BLaER1 (cell line): Measurements from ENCODE around the gene UNC13C.

Source experiments
- H3K27ac ChIP-seq: shearing (Covaris generic); formaldehyde crosslinking; 2 replicates; pipeline ENCODE4 v1.8.1; 2022
- H3K27me3 ChIP-seq: shearing (Covaris generic); formaldehyde crosslinking; 2 replicates; pipeline ENCODE4 v1.8.1; 2022
- H3K36me3 ChIP-seq: shearing (Covaris generic); formaldehyde crosslinking; 2 replicates; pipeline ENCODE4 v1.8.1; 2022
- H3K4me1 ChIP-seq: shearing (Covaris generic); formaldehyde crosslinking; 2 replicates; pipeline ENCODE4 v1.8.1; 2022
- H3K4me2 ChIP-seq: shearing (Covaris generic); formaldehyde crosslinking; 2 replicates; pipeline ENCODE4 v1.8.1; 2022
- H3K4me3 ChIP-seq: shearing (Covaris generic); formaldehyde crosslinking; 2 replicates; pipeline ENCODE4 v1.8.1; 2022
- H3K9ac ChIP-seq: shearing (Covaris generic); formaldehyde crosslinking; 2 replicates; pipeline ENCODE4 v1.8.1; 2022
- H3K9me3 ChIP-seq: shearing (Covaris generic); formaldehyde crosslinking; 2 replicates; pipeline ENCODE4 v1.8.1; 2022
- H4K20me1 ChIP-seq: shearing (Covaris generic); formaldehyde crosslinking; 2 replicates; pipeline ENCODE4 v1.8.1; 2022
- Cebpa-rat ChIP-seq: shearing (Covaris generic); IDR thresholded peaks from 2 replicates; pipeline ENCODE4 v1.8.1; 2022

Gene UNC13C

DNA sequence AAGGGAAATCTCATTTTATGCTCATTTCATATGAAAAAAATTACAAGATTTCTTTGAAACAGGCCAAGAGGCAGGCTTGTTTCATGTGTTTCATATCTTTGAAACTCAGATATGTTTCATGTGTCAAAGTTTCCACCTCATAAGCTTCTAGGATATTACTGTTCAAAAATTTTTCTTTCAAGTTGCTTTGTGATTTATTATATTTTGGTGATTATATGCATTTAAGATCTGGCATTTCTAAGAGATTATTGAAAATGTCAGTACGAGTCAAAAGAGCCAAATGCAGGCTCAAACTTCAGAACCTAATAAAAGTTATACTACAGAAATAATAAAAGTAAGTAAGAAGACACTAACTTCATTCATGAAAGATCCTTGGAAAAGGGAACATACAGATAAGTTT, 590.1 kb downstream of the UNC13C start:
- TF ChIP-seq Cebpa-rat = no peak
- H3K9me3 ChIP-seq = no peaks in the 10 kb centered on the region
- H3K4me3 ChIP-seq = no peak overlapping the region

DNA sequence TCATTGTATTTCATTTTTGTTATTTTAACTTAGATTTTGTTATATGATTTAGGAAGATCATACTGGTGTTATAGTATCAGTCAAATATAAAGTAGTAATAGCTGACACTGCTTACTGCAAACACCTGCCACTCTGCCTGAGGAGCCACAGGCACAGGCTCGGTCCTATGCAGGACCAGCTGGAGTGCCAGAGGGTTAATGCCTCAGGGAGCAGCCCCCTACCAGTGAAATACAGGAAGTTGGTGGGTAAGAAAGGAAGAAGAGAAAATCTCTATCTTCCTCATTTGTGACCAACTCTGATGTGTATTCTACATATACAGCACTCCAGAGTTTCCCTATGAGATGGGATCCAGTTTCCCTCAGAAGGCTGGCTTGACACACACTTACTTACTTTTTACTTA, 593.3 kb downstream of the UNC13C start:
- Histone ChIP-seq H3K4me2 (no peak overlapping the region), H3K36me3 (no peaks in the 10 kb centered on the region), H3K9me3 (no peaks in the 10 kb centered on the region), H4K20me1 (no peaks in the 10 kb centered on the region), H3K9ac (no peak overlapping the region), H3K4me3 (no peak overlapping the region), H3K27me3 (no peaks in the 10 kb centered on the region), H3K27ac (no peak overlapping the region), H3K4me1 (peaks cover 7% of the 10 kb centered on the region; the same call in 1 of the 2 replicates)
- TF ChIP-seq Cebpa-rat = no peak

More for the DNA sequence above, 590.1 kb downstream of the UNC13C start:
- Histone ChIP-seq H3K9ac (no peak overlapping the region), H3K27me3 (no peaks in the 10 kb centered on the region), H3K4me1 (peaks cover 7% of the 10 kb centered on the region; the same call in 1 of the 2 replicates), H3K4me2 (no peak overlapping the region), H3K27ac (no peak overlapping the region), H4K20me1 (no peaks in the 10 kb centered on the region), H3K36me3 (no peaks in the 10 kb centered on the region)

DNA sequence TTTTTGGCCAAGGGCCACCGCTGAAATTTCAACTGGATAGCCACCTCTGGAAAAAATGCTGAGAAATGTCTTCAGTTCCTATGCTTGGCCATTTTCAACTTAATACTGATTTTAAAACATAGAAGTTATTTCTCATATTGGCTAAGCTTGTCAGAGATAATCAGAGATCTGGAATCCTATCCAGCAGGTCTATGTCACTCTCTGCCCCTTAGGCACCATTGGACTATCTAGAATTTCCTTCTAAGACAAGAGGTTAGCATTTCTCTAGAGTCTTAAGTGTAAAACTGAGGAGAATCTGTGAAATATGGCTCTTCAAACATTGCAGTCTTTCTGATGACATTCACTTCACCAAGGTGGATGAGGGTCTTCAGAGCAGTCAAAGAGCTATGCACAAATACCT, 597.3 kb downstream of the UNC13C start:
- Histone ChIP-seq H3K4me2 (no peak overlapping the region), H3K9me3 (no peaks in the 10 kb centered on the region), H3K4me1 (peaks cover 7% of the 10 kb centered on the region; the same call in 1 of the 2 replicates), H3K9ac (no peak overlapping the region), H4K20me1 (no peaks in the 10 kb centered on the region), H3K4me3 (no peak overlapping the region), H3K27me3 (no peaks in the 10 kb centered on the region), H3K36me3 (no peaks in the 10 kb centered on the region), H3K27ac (no peak overlapping the region)
- TF ChIP-seq Cebpa-rat = no peak

DNA sequence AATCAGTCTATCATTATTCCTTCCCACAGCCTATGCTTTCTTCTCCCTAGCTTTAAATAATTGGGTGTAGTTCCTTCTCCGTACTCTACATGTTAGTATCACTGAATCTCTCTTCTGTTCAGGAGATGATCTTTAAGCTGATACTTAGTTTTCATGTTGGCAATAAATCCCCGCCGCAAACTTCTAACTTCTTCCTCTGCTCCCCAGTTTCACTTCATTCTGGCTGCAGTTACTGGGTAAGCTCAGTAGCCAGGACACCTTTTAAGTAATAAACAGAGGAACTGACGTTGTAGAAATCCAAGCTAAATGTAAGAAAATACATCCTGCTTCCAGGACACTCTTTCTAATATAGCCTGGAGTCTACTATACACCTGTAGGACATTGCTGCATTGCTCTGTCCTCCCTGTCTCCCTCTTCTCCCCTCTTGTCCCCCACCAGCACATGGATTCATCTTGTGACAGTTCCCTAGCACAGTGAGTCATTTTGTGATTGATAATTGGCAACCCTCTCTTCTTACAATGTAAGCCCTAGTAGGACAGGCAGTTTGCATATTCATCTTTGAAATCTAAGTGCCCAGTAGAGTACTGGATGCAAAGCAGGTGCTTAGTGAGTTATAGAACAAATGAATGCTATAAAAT, 598.2 kb downstream of the UNC13C start:
- H4K20me1 ChIP-seq = no peaks in the 10 kb centered on the region
- H3K4me1 ChIP-seq = peaks cover 6% of the 10 kb centered on the region; the same call in 1 of the 2 replicates
- no peak overlapping the region for H3K4me3 ChIP-seq
- H3K27ac ChIP-seq = no peak overlapping the region
- H3K36me3 ChIP-seq = no peaks in the 10 kb centered on the region
- TF ChIP-seq Cebpa-rat = no peak
- no peak overlapping the region for H3K4me2 ChIP-seq
- H3K9ac ChIP-seq = no peak overlapping the region
- H3K27me3 ChIP-seq = no peaks in the 10 kb centered on the region
- H3K9me3 ChIP-seq = no peaks in the 10 kb centered on the region

DNA sequence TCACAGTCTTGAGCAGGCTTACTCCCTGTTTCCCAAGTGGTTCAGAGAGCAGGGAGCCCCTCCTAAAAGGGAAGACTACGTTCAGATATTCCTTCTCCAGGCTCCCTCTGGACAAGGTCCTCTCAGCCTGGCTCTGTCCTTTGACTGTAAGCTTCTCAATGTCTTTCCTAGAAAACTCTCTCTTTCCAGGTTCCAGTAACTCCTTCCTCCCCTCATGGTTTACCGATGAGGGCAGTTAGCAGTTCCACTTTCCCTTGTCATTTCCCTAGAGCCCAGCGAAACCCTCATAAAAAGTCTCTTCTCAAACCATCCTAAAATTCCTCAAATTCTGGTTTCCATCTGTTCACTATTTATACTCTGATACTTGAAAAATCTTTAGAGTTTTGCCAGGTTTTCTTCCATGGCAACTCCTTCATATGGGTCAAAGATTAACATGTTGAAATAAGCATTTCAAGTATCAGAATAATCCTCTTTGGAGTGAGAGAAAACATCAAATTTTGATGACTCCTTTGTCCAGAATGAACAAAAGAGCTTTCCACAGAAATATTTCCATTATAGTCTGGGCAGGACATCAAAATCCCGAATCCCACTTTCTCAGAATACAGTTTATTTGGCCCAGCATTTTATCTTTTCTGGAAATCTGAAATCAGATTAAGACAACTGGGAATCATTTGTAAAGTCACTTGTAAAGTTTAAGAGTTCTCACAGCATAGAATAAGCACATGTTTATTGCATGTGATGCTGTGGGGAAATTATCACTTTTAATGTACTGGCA, 599.4 kb downstream of the UNC13C start:
- H3K4me3 ChIP-seq = no peak overlapping the region
- no peaks in the 10 kb centered on the region for H3K4me1 ChIP-seq
- no peak overlapping the region for H3K27ac ChIP-seq
- no peaks in the 10 kb centered on the region for H3K9me3 ChIP-seq
- no peaks in the 10 kb centered on the region for H3K27me3 ChIP-seq
- H3K9ac ChIP-seq = no peak overlapping the region
- no peak overlapping the region for H3K4me2 ChIP-seq
- H3K36me3 ChIP-seq = no peaks in the 10 kb centered on the region
- H4K20me1 ChIP-seq = no peaks in the 10 kb centered on the region
- TF ChIP-seq Cebpa-rat = no peak

DNA sequence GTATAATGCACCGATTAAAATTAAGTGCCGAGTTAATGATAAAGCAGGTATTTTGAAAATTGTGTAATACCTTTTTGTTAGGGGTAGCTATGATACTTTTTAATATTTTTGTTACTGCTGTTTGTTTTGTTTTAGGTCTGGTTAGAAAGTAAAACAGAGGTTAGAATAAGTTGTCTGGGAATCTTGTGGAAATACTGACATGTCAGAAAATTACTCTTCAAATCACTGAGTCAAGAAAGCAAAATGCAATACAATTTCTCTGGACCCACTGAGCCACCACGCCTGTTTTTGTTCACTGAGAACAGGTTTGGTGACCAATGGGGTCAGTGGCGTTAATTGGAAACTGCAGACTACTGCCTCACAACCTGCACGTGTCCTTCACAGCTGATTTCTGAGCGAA, 601.6 kb downstream of the UNC13C start:
- no peak overlapping the region for H3K4me2 ChIP-seq
- no peak for TF ChIP-seq Cebpa-rat
- no peaks in the 10 kb centered on the region for H3K36me3 ChIP-seq
- H3K27ac ChIP-seq = no peak overlapping the region
- no peaks in the 10 kb centered on the region for H3K9me3 ChIP-seq
- H3K27me3 ChIP-seq = no peaks in the 10 kb centered on the region
- H3K9ac ChIP-seq = no peak overlapping the region
- no peaks in the 10 kb centered on the region for H3K4me1 ChIP-seq
- no peaks in the 10 kb centered on the region for H4K20me1 ChIP-seq
- H3K4me3 ChIP-seq = no peak overlapping the region

DNA sequence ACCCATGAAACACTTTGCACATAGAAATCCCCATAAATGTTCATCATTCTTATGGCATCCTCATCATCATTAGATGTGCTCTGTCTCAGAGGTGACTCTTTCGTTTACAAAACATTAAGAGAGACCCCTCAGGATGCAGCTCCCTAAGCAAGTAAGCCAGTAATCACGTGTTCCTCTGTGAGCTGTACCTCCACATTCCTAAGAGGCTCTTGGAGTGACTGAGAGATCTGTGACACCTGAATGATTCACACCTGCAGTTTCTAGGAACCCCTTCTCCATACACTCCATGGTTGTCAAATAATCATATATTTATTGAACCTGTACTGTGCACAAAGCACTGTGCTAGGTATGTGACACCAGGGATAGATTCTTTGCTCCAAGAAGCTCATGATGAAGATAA, 602.4 kb downstream of the UNC13C start:
- Histone ChIP-seq H4K20me1 (no peaks in the 10 kb centered on the region), H3K36me3 (no peaks in the 10 kb centered on the region), H3K4me3 (no peak overlapping the region), H3K27me3 (no peaks in the 10 kb centered on the region), H3K4me1 (no peaks in the 10 kb centered on the region), H3K27ac (no peak overlapping the region), H3K9ac (no peak overlapping the region), H3K4me2 (no peak overlapping the region), H3K9me3 (no peaks in the 10 kb centered on the region)
- no peak for TF ChIP-seq Cebpa-rat

DNA sequence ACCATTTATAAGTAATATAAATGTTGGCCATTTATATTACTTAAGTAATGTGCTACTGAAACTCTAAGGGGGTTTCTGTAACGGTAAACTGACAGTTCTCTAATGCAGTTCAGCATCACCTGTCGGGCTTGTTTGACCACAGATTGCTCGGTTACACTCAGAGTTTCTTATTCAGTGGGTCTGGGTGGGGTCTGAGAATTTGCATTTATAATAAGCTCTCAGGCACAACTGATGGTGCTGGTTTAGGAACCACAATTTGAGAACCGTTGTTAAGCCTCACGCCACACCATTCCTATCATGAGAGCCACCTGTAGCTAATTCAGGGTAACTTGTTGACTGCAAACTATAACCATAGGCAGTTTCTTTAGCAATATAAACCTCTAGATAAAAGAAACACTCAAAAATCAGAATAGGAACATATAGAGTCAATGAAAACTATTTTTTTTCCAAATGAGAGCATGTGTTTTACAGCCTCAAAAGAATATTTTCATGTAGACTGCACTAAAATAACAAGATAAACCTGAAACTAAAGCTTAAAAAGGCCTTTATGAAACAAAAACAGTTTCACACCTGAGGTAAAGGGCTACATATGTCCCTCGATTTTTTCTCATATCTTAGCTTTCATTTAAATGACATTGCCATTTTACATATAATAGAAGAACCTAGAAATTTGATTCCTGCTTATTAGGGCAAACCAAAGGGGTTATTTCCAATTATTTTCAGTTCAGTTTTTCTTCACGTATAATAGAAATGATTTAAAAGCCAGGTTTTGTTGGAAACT, 604.8 kb downstream of the UNC13C start:
- no peak overlapping the region for H3K4me3 ChIP-seq
- H3K36me3 ChIP-seq = no peaks in the 10 kb centered on the region
- H3K4me2 ChIP-seq = no peak overlapping the region
- H3K27me3 ChIP-seq = no peaks in the 10 kb centered on the region
- no peak overlapping the region for H3K27ac ChIP-seq
- no peaks in the 10 kb centered on the region for H3K9me3 ChIP-seq
- H3K9ac ChIP-seq = no peak overlapping the region
- no peak for TF ChIP-seq Cebpa-rat
- no peaks in the 10 kb centered on the region for H4K20me1 ChIP-seq
- H3K4me1 ChIP-seq = no peaks in the 10 kb centered on the region

DNA sequence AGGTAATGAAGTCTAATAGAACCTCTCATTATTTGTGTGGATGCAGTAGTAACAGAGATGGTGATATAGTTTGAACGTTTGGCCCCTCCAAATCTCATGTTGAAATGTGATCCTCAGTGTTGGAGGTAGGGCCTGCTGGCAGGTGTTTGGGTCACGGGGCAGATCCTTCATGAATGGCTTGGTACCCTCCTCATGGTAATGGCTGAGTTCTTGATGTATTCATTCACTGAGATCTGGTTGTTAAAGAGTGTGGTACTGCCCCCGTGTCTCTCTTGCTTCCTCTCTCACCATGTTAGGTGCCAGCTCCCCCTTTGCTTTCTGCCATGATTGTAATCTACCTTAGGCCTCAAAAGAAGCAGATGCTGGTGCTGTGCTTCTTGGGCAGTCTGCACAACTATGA, 606.8 kb downstream of the UNC13C start:
- Histone ChIP-seq H3K4me1 (no peaks in the 10 kb centered on the region), H3K9me3 (no peaks in the 10 kb centered on the region), H3K27me3 (no peaks in the 10 kb centered on the region), H3K9ac (no peak overlapping the region), H3K4me3 (no peak overlapping the region), H3K27ac (no peak overlapping the region), H4K20me1 (no peaks in the 10 kb centered on the region), H3K4me2 (no peak overlapping the region), H3K36me3 (no peaks in the 10 kb centered on the region)
- no peak for TF ChIP-seq Cebpa-rat

DNA sequence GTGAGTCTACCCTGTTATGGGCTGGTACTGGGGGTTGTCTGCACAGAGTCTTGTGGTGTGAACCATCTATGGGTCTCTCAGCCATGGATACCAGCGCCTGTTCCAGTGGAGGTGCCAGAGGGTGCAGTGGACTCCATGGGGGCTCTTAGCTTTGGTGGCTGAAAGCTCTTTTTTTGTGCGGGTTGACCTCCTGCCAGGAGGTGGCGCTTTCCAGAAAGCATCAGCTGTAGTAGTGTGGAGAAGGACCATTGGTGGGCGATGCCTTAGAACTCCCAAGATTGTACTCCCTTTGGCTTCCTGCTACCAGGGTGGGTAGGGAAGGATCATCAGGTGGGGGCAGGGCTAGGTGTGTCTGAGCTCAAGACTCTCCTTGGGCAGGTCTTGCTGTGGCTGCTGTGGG, 615.9 kb downstream of the UNC13C start:
- no peak overlapping the region for H3K27ac ChIP-seq
- H3K36me3 ChIP-seq = no peaks in the 10 kb centered on the region
- no peak overlapping the region for H3K4me2 ChIP-seq
- no peak overlapping the region for H3K9ac ChIP-seq
- no peaks in the 10 kb centered on the region for H3K4me1 ChIP-seq
- H3K9me3 ChIP-seq = peaks cover 7% of the 10 kb centered on the region; the same call in 1 of the 2 replicates
- H4K20me1 ChIP-seq = no peaks in the 10 kb centered on the region
- no peak for TF ChIP-seq Cebpa-rat
- H3K27me3 ChIP-seq = no peaks in the 10 kb centered on the region
- H3K4me3 ChIP-seq = no peak overlapping the region
